Left ventricle myocardium superior (tissue), 1 donor: ENCODE results near the gene TMEM179. TPM values are rescaled to one million over a fixed set of nuclear protein-coding genes. Genes with fewer than 3 reads are reported as not detected.
A peak's percentile ranks its signal among the peaks of the same experiment; 100 is the strongest.

Source experiments
- ATAC-seq: fragments of 200-7000 bp; cut with Tn5 transposase; one replicate; pipeline ENCODE4 v1.9.1; 2020; ENCODE audit warnings: mild to moderate bottlenecking, moderate library complexity
- DNase-seq: peaks from one replicate; pipeline ENCODE4 v3.0.0-alpha.2; 2020
- intact Hi-C: fragments of 100-400 bp; cut with micrococcal nuclease; formaldehyde crosslinking; loops from one replicate; pipeline ENCODE4 v1.11.0; 2022
- total RNA-seq: library from RNA; stranded (reverse); fragmentation: NEBNext Ultra II Directional; extraction: Animal tissue kit (Norgen Biotek cat#: 25700); gene quantifications from one replicate; pipeline ENCODE4 v1.2.1, GENCODE V29; 2021
- donor health status: DM: no; HTN: yes; CAD: no; lungs with severe emphysema.

Gene TMEM179
- total RNA-seq, 1 donor from 2014 or later: not detected

- intact Hi-C loops: no loop called here
- ATAC-seq (no peak), DNase-seq (peak; percentile 18)
These were observed 52.5 kb downstream of the TMEM179 start for GRCh38 chr14:104551851-104552737.

DNA sequence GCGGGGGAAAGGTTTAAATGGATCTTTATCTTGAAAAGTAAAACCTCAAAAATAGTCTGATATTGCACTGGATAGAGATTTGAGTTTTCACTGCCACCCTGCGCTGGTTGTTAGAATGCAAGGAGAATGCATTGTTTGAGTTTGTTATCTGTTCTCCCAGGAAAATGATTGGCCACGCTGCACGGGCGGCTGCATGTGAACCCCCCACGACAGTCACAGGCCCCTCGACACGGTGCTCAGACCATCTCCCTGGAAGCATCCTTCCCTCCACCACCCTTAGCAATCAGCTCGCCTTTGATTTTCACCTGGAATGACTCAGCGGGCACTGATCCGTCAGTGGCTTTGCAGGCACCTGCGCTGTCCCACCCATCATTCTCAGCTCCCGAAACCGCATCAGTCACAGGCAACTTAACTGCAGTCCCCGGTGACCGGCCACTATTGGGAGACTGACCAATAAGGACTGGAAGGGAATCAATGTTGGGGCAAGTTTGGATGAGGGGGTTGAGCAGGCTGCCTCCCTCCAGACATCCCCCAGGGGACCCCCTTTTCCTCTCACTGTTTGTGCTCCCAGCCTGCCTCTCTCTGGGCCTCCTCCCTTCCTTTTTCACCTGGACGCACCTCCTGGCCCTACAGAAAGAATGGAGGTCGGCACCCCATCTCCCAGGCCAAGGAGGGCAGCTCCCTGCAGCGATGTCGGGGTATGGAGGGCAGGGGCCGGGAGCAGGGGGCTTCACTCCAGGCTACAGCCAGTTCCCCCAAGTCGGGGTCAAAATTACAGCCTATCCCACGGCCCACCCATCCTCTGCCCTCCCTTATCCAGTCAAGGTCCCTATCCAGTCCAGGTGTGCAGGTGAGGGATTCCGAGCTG is 53.5 kb downstream of the TMEM179 start:
- DNase-seq: no peak

GRCh38 chr14:104550340-104550860 is 54.2 kb downstream of the TMEM179 start:
- no peak for DNase-seq
- no peak for ATAC-seq
- intact Hi-C loops: no loop called here

More for the DNA sequence above, 53.5 kb downstream of the TMEM179 start:
- intact Hi-C loops: no loop called here
- ATAC-seq: no peak

- ATAC-seq (no peak), DNase-seq (no peak)
- intact Hi-C loops: no loop called here
These were observed 54.8 kb downstream of the TMEM179 start for GRCh38 chr14:104549536-104550339.

DNA sequence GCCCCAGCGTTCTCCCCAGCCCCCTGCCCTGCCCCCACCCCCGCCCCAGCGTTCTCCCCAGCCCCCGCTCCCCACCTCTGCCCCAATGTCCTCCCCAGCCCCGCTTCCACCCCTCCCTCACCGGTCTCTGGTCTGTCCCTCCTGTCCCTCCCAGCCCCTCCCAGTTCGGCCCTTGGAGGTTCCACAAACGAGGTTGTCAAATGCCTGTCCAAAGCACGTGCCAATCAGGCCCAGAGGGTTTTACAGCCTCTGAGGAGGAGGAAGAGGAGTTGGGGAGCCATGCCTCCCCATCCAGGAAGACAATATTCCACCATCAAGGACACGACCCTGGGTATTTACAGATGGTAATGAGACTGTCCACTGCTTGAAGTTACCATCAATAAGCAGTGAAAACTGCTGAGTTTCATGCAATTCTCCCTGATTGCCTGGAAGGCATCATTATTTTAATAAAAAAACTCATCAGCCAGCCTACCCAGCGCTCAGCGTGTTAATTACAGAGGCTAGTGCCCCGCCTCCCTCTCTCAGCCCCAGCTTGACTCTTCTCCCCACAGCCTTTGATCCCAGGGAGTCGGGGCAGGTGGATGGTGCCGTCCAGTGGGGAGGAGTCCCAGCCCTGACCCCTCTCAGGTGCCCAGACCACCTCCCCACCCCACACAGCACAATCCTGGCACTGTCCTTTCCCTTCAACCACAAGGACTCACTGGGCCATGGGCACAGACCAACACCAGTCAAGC is 55.6 kb downstream of the TMEM179 start:
- DNase-seq (no peak), ATAC-seq (no peak)
- intact Hi-C loops: no loop called here

GRCh38 chr14:104547998-104548700 is 56.4 kb downstream of the TMEM179 start:
- intact Hi-C loops: no loop called here

GRCh38 chr14:104547310-104547997 is 57.1 kb downstream of the TMEM179 start:
- intact Hi-C loops: no loop called here
- ATAC-seq (no peak), DNase-seq (no peak)

More at GRCh38 chr14:104547998-104548700, 56.4 kb downstream of the TMEM179 start:
- DNase-seq (no peak), ATAC-seq (no peak)

GRCh38 chr14:104546591-104547309 is 57.8 kb downstream of the TMEM179 start:
- intact Hi-C loops: no loop called here
- DNase-seq: no peak
- ATAC-seq: no peak

DNA sequence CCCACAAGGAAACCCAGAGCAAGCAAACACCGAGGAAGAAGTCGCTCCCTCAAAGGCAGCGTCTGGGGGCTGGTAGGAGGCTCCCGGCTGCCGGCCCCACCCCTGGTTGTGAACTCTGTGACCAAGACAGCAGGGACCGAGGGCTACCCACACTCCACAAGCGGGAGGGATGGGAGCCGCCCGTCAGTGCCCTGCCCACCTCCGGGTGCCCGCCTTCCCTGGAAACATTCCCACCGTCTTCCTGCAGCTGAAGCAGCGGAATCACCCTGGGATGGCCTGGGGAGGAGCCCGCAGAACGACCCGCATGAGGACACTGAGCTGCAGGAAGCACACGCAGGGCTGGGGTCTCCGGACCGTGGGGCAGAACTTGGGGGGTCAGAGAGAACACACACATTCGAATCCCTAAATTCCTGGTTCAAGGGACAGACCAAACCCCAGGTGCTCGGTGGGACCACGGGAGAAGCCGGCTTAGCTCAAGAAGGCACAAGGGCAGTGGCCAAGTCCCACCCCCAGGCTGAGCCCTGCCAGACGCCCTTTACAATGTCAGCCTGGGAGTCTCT is 58.5 kb downstream of the TMEM179 start:
- ATAC-seq: peak; percentile 50
- intact Hi-C loops: no loop called here
- no peak for DNase-seq

GRCh38 chr14:104545151-104545941 is 59.2 kb downstream of the TMEM179 start:
- intact Hi-C loops: no loop called here
- peak; percentile 42 for ATAC-seq
- peak; percentile 26 for DNase-seq

- intact Hi-C loops: no loop called here
- no peak for ATAC-seq
- DNase-seq: no peak
These were observed 60.1 kb downstream of the TMEM179 start for GRCh38 chr14:104544362-104544961.

GRCh38 chr14:104542871-104543830 is 61.4 kb downstream of the TMEM179 start:
- ATAC-seq: no peak
- no peak for DNase-seq
- intact Hi-C loops: no loop called here

GRCh38 chr14:104541905-104542465 is 62.6 kb downstream of the TMEM179 start:
- intact Hi-C loops: no loop called here
- DNase-seq (no peak), ATAC-seq (no peak)
